Brain microvascular endothelial cell (primary cell): ENCODE data around the gene HBP1.

ENCODE experiments used
- DNase-seq: peaks from one replicate; pipeline ENCODE4 v3.0.0-alpha.2; 2020
- H3K27ac ChIP-seq: fragments of 250-450 bp; sonication (Bioruptor Pico); 2 replicates; pipeline ENCODE4 v1.5.1; 2020; ENCODE audit warnings: mild to moderate bottlenecking, moderate library complexity
- H3K27me3 ChIP-seq: fragments of 250-450 bp; sonication (Bioruptor Pico); replicated peaks from 2 replicates; pipeline ENCODE4 v1.5.1; 2020; ENCODE audit warnings: mild to moderate bottlenecking
- H3K36me3 ChIP-seq: fragments of 250-450 bp; sonication (Bioruptor Pico); replicated peaks from 2 replicates; pipeline ENCODE4 v1.5.1; 2020; ENCODE audit warnings: mild to moderate bottlenecking
- H3K4me3 ChIP-seq: 2 replicates; pipeline ENCODE4 v1.5.1; 2011; ENCODE audit warnings: low read depth, mild to moderate bottlenecking, control low read depth, low read length, moderate library complexity
- CTCF ChIP-seq: IDR thresholded peaks from 2 replicates; pipeline ENCODE4 v1.5.1; 2011; ENCODE audit warnings: low read depth, mild to moderate bottlenecking, moderate library complexity, low read length, control low read depth, inconsistent platforms; ENCODE audit errors: missing control alignments
- in situ Hi-C: cut with HindIII; loops from 2 replicates; pipeline ENCODE4 v1.10.0; 2017; ENCODE audit warnings: low sequenced_read_pairs, low pct_ligation_motif_present

HBP1 gene

GRCh38 chr7:107145067-107145838, 23.6 kb upstream of the HBP1 start:
- Histone ChIP-seq H3K27me3 (no peaks in the 10 kb centered on the region), H3K27ac (no peak overlapping the region), H3K36me3 (no peaks in the 10 kb centered on the region), H3K4me3 (no peak overlapping the region)
- no peak for DNase-seq
- no peak for TF ChIP-seq CTCF
- in situ Hi-C loops, result no loop called here

- H3K36me3 ChIP-seq, result no peaks in the 10 kb centered on the region
- no peak overlapping the region for H3K27ac ChIP-seq
- in situ Hi-C loops, result no loop called here
- TF ChIP-seq CTCF, result peak; percentile 82
- peak; percentile 32 for DNase-seq
- H3K27me3 ChIP-seq, result no peaks in the 10 kb centered on the region
- H3K4me3 ChIP-seq, result no peak overlapping the region
These were observed 21.1 kb upstream of the HBP1 start for GRCh38 chr7:107147464-107148393.

- in situ Hi-C loops, result no loop called here
- no peak for DNase-seq
- H3K27me3 ChIP-seq, result no peaks in the 10 kb centered on the region
- no peak overlapping the region for H3K27ac ChIP-seq
- TF ChIP-seq CTCF, result no peak
- no peak overlapping the region for H3K4me3 ChIP-seq
- no peaks in the 10 kb centered on the region for H3K36me3 ChIP-seq
These were observed 20.1 kb upstream of the HBP1 start for GRCh38 chr7:107148721-107149120.

- no peak for TF ChIP-seq CTCF
- Histone ChIP-seq H3K27me3 (no peaks in the 10 kb centered on the region), H3K27ac (no peak overlapping the region), H3K36me3 (no peaks in the 10 kb centered on the region), H3K4me3 (no peak overlapping the region)
- no peak for DNase-seq
- in situ Hi-C loops, result no loop called here
These were observed 18.9 kb upstream of the HBP1 start for GRCh38 chr7:107149863-107150262.

GRCh38 chr7:107150375-107151073, 18.3 kb upstream of the HBP1 start:
- in situ Hi-C loops, result no loop called here
- TF ChIP-seq CTCF, result peak; percentile 61
- Histone ChIP-seq H3K36me3 (no peaks in the 10 kb centered on the region), H3K27ac (no peak overlapping the region), H3K4me3 (no peak overlapping the region), H3K27me3 (no peaks in the 10 kb centered on the region)
- peak; percentile 87 for DNase-seq
